HEK293T (cell line): ENCODE results near the gene ACVR1.

Experiments used
- ARNT ChIP-seq: fragments of 450-650 bp; IDR thresholded peaks from 2 replicates; pipeline ENCODE4 v1.6.1; 2017; ENCODE audit warnings: mild to moderate bottlenecking
- BHLHE40 ChIP-seq: fragments of 450-650 bp; IDR thresholded peaks from 2 replicates; pipeline ENCODE4 v1.6.1; 2016; ENCODE audit warnings: mild to moderate bottlenecking, moderate library complexity, borderline replicate concordance
- CTBP1 ChIP-seq: fragments of 450-650 bp; IDR thresholded peaks from 2 replicates; pipeline ENCODE4 v1.6.1; 2016; ENCODE audit warnings: borderline replicate concordance
- ELF4 ChIP-seq: fragments of 450-650 bp; IDR thresholded peaks from 2 replicates; pipeline ENCODE4 v1.6.1; 2017; ENCODE audit warnings: antibody characterized with exemption
- FOXK2 ChIP-seq: fragments of 450-650 bp; IDR thresholded peaks from 2 replicates; pipeline ENCODE4 v1.6.1; 2016; ENCODE audit warnings: mild to moderate bottlenecking
- FOXM1 ChIP-seq: fragments of 450-650 bp; IDR thresholded peaks from 2 replicates; pipeline ENCODE4 v1.6.1; 2017; ENCODE audit warnings: mild to moderate bottlenecking, borderline replicate concordance
- HDGF ChIP-seq: fragments of 450-650 bp; IDR thresholded peaks from 2 replicates; pipeline ENCODE4 v1.6.1; 2017; ENCODE audit warnings: antibody characterized with exemption, borderline replicate concordance
- NFRKB ChIP-seq: fragments of 450-650 bp; IDR thresholded peaks from 2 replicates; pipeline ENCODE4 v1.6.1; 2016; ENCODE audit warnings: mild to moderate bottlenecking, moderate library complexity
- SP1 ChIP-seq: fragments of 450-650 bp; IDR thresholded peaks from 2 replicates; pipeline ENCODE4 v1.6.1; 2017
- SUZ12 ChIP-seq: fragments of 450-650 bp; IDR thresholded peaks from 2 replicates; pipeline ENCODE4 v1.6.1; 2016; ENCODE audit warnings: mild to moderate bottlenecking
- TARDBP ChIP-seq: fragments of 450-650 bp; IDR thresholded peaks from 2 replicates; pipeline ENCODE4 v1.6.1; 2016
- TF ChIP-seq, protein P1 (sequence below): fragments of 450-650 bp; IDR thresholded peaks from 2 replicates; pipeline ENCODE4 v1.6.1; 2016

DNA sequence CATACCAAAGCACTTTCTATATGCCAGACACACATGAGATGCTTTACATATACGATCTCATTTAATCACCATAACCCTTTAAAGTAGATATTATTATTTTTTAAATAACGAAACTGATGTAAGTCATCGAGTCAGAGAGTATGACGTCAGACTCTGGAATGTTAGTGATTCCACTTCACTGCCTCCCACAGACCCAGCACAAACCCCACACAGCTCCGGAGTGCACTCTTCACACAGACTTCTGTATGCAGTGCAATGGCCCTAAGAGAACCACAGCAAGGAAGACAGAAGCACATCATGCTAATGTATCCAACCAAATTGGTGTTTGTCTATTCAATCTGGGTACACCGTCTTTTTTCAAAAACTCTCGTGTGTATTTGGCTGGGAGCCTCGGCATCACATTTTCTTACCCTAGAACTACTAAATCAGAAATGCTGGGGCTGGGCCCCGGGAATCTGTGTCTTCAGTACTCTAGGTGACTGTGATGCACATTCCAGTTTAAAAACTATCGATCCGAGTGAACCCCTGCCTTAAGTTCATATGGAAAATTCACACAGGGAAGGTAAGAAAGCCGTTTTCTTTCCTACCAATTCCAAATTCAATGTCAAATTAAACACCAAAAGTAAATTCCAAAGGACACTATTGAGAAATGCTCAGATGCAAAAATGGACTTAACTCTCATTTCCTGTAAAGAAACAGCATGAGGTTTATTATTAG is 129.7 kb downstream of the ACVR1 start:
- TF ChIP-seq FOXM1 = no peak
- TF ChIP-seq ELF4 = no peak
- no peak for TF ChIP-seq FOXK2
- no peak for TF ChIP-seq BHLHE40
- no peak for TF ChIP-seq SP1
- no peak for TF ChIP-seq NFRKB
- no peak for TF ChIP-seq HDGF
- no peak for TF ChIP-seq TARDBP
- TF ChIP-seq, protein P1, sequence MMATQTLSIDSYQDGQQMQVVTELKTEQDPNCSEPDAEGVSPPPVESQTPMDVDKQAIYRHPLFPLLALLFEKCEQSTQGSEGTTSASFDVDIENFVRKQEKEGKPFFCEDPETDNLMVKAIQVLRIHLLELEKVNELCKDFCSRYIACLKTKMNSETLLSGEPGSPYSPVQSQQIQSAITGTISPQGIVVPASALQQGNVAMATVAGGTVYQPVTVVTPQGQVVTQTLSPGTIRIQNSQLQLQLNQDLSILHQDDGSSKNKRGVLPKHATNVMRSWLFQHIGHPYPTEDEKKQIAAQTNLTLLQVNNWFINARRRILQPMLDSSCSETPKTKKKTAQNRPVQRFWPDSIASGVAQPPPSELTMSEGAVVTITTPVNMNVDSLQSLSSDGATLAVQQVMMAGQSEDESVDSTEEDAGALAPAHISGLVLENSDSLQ = no peak
- TF ChIP-seq ARNT = no peak
- TF ChIP-seq CTBP1 = no peak
- TF ChIP-seq SUZ12 = no peak
